ENCODE data around the gene UGT8.
A peak's percentile ranks its signal among the peaks of the same experiment; 100 is the strongest.
"Not testable (repeated sequence)": the region's sequence is repeated elsewhere in the genome, so short reads cannot be mapped to it uniquely, and the experiment has no call there.

The UGT8 gene

GRCh38 chr4:114653675-114654074 is 55.1 kb downstream of the UGT8 start:
- H3K27ac Mint-ChIP-seq, result no peak overlapping the region
- CTCF ChIA-PET, result no interaction called here
- H3K36me3 Mint-ChIP-seq, result no peaks in the 10 kb centered on the region
- DNase-seq, result no peak
- H3K4me3 Mint-ChIP-seq, result no peak overlapping the region
- no peaks in the 10 kb centered on the region for H3K9me3 Mint-ChIP-seq
- no peaks in the 10 kb centered on the region for H3K4me1 Mint-ChIP-seq
- no peaks in the 10 kb centered on the region for H3K27me3 Mint-ChIP-seq

GRCh38 chr4:114654592-114654991 is 56.0 kb downstream of the UGT8 start:
- H3K27me3 Mint-ChIP-seq, result no peaks in the 10 kb centered on the region
- no peaks in the 10 kb centered on the region for H3K9me3 Mint-ChIP-seq
- DNase-seq, result no peak
- H3K4me3 Mint-ChIP-seq, result no peak overlapping the region
- no peaks in the 10 kb centered on the region for H3K36me3 Mint-ChIP-seq
- CTCF ChIA-PET, result no interaction called here
- H3K27ac Mint-ChIP-seq, result no peak overlapping the region
- H3K4me1 Mint-ChIP-seq, result no peaks in the 10 kb centered on the region

- H3K27ac Mint-ChIP-seq, result no peak overlapping the region
- no peaks in the 10 kb centered on the region for H3K4me1 Mint-ChIP-seq
- no peaks in the 10 kb centered on the region for H3K9me3 Mint-ChIP-seq
- H3K36me3 Mint-ChIP-seq, result no peaks in the 10 kb centered on the region
- no peaks in the 10 kb centered on the region for H3K27me3 Mint-ChIP-seq
- no peak overlapping the region for H3K4me3 Mint-ChIP-seq
- CTCF ChIA-PET, result interaction anchor here (2.3 kb wide), 1 partner anchor 270 kb away, joined by 9 read pairs; no protein-coding TSS in a partner anchor
- DNase-seq, result no peak
Observed at GRCh38 chr4:114658179-114658578, 59.6 kb downstream of the UGT8 start.

GRCh38 chr4:114658776-114659175 is 60.2 kb downstream of the UGT8 start:
- Mint-ChIP-seq H3K36me3 (no peaks in the 10 kb centered on the region), H3K4me1 (no peaks in the 10 kb centered on the region), H3K27ac (no peak overlapping the region), H3K27me3 (no peaks in the 10 kb centered on the region), H3K4me3 (no peak overlapping the region), H3K9me3 (no peaks in the 10 kb centered on the region)
- CTCF ChIA-PET, result interaction anchor here (1.0 to 2.3 kb wide), 2 partner anchors 9 to 271 kb away, joined by 4 to 9 read pairs; no protein-coding TSS in a partner anchor
- DNase-seq, result no peak

- H3K36me3 Mint-ChIP-seq, result no peaks in the 10 kb centered on the region
- H3K4me1 Mint-ChIP-seq, result no peaks in the 10 kb centered on the region
Observed at GRCh38 chr4:114659386-114660008, 60.9 kb downstream of the UGT8 start.

GRCh38 chr4:114663083-114663482 is 64.5 kb downstream of the UGT8 start:
- no peaks in the 10 kb centered on the region for H3K4me1 Mint-ChIP-seq
- no peaks in the 10 kb centered on the region for H3K9me3 Mint-ChIP-seq
- DNase-seq, result no peak
- CTCF ChIA-PET, result no interaction called here
- H3K36me3 Mint-ChIP-seq, result no peaks in the 10 kb centered on the region
- peaks cover 6% of the 10 kb centered on the region for H3K27me3 Mint-ChIP-seq
- H3K27ac Mint-ChIP-seq, result no peak overlapping the region
- H3K4me3 Mint-ChIP-seq, result no peak overlapping the region

More at GRCh38 chr4:114659386-114660008, 60.9 kb downstream of the UGT8 start:
- no peaks in the 10 kb centered on the region for H3K27me3 Mint-ChIP-seq
- CTCF ChIA-PET, result interaction anchor here (1.0 to 2.3 kb wide), 2 partner anchors 9 to 272 kb away, joined by 4 to 9 read pairs; no protein-coding TSS in a partner anchor
- H3K27ac Mint-ChIP-seq, result no peak overlapping the region
- peak; percentile 40 for DNase-seq
- H3K9me3 Mint-ChIP-seq, result no peaks in the 10 kb centered on the region
- H3K4me3 Mint-ChIP-seq, result no peak overlapping the region

- Mint-ChIP-seq H3K27me3 (peaks cover 6% of the 10 kb centered on the region), H3K9me3 (no peaks in the 10 kb centered on the region), H3K27ac (no peak overlapping the region), H3K36me3 (no peaks in the 10 kb centered on the region), H3K4me1 (no peaks in the 10 kb centered on the region), H3K4me3 (no peak overlapping the region)
- CTCF ChIA-PET, result no interaction called here
- no peak for DNase-seq
Observed at GRCh38 chr4:114668577-114668976, 70.0 kb downstream of the UGT8 start.

- H3K4me1 Mint-ChIP-seq, H3K9me3 Mint-ChIP-seq, DNase-seq, H3K27me3 Mint-ChIP-seq, H3K27ac Mint-ChIP-seq, H3K4me3 Mint-ChIP-seq, H3K36me3 Mint-ChIP-seq, CTCF ChIA-PET: not testable (repeated sequence)
Observed at GRCh38 chr4:114670733-114671132, 72.1 kb downstream of the UGT8 start.

- no peak overlapping the region for H3K4me3 Mint-ChIP-seq
- no peaks in the 10 kb centered on the region for H3K27me3 Mint-ChIP-seq
- CTCF ChIA-PET, result no interaction called here
- H3K4me1 Mint-ChIP-seq, result no peaks in the 10 kb centered on the region
- H3K27ac Mint-ChIP-seq, result no peak overlapping the region
- no peak for DNase-seq
- H3K9me3 Mint-ChIP-seq, result no peaks in the 10 kb centered on the region
- no peaks in the 10 kb centered on the region for H3K36me3 Mint-ChIP-seq
Observed at GRCh38 chr4:114673306-114673705, 74.7 kb downstream of the UGT8 start.

GRCh38 chr4:114674080-114674479 is 75.5 kb downstream of the UGT8 start:
- CTCF ChIA-PET, result no interaction called here
- no peaks in the 10 kb centered on the region for H3K4me1 Mint-ChIP-seq
- H3K4me3 Mint-ChIP-seq, result no peak overlapping the region
- no peaks in the 10 kb centered on the region for H3K27me3 Mint-ChIP-seq
- H3K27ac Mint-ChIP-seq, result no peak overlapping the region
- H3K36me3 Mint-ChIP-seq, result no peaks in the 10 kb centered on the region
- H3K9me3 Mint-ChIP-seq, result no peaks in the 10 kb centered on the region
- no peak for DNase-seq

GRCh38 chr4:114677346-114677979 is 78.9 kb downstream of the UGT8 start:
- H3K4me1 Mint-ChIP-seq, result no peaks in the 10 kb centered on the region
- H3K27ac Mint-ChIP-seq, result no peak overlapping the region
- CTCF ChIA-PET, result no interaction called here
- no peaks in the 10 kb centered on the region for H3K9me3 Mint-ChIP-seq
- DNase-seq, result no peak
- H3K4me3 Mint-ChIP-seq, result no peak overlapping the region
- H3K27me3 Mint-ChIP-seq, result no peaks in the 10 kb centered on the region
- no peaks in the 10 kb centered on the region for H3K36me3 Mint-ChIP-seq

GRCh38 chr4:114684462-114684861 is 85.9 kb downstream of the UGT8 start:
- no peaks in the 10 kb centered on the region for H3K27me3 Mint-ChIP-seq
- no peaks in the 10 kb centered on the region for H3K9me3 Mint-ChIP-seq
- no peaks in the 10 kb centered on the region for H3K36me3 Mint-ChIP-seq
- no peak overlapping the region for H3K27ac Mint-ChIP-seq
- CTCF ChIA-PET, result no interaction called here
- H3K4me1 Mint-ChIP-seq, result no peaks in the 10 kb centered on the region
- DNase-seq, result no peak
- H3K4me3 Mint-ChIP-seq, result no peak overlapping the region

GRCh38 chr4:114688059-114688458 is 89.5 kb downstream of the UGT8 start:
- no peak overlapping the region for H3K4me3 Mint-ChIP-seq
- H3K27me3 Mint-ChIP-seq, result no peaks in the 10 kb centered on the region
- H3K9me3 Mint-ChIP-seq, result no peaks in the 10 kb centered on the region
- H3K27ac Mint-ChIP-seq, result no peak overlapping the region
- H3K4me1 Mint-ChIP-seq, result no peaks in the 10 kb centered on the region
- no peak for DNase-seq
- CTCF ChIA-PET, result no interaction called here
- no peaks in the 10 kb centered on the region for H3K36me3 Mint-ChIP-seq

- Mint-ChIP-seq H3K4me3 (no peak overlapping the region), H3K27ac (no peak overlapping the region)
Observed at GRCh38 chr4:114690571-114690970, 92.0 kb downstream of the UGT8 start.

GRCh38 chr4:114691865-114692264 is 93.3 kb downstream of the UGT8 start:
- Mint-ChIP-seq H3K27ac (no peak overlapping the region), H3K4me1 (no peaks in the 10 kb centered on the region), H3K9me3 (no peaks in the 10 kb centered on the region), H3K4me3 (no peak overlapping the region), H3K36me3 (no peaks in the 10 kb centered on the region), H3K27me3 (no peaks in the 10 kb centered on the region)
- no peak for DNase-seq
- CTCF ChIA-PET, result no interaction called here

More at GRCh38 chr4:114690571-114690970, 92.0 kb downstream of the UGT8 start:
- CTCF ChIA-PET, result no interaction called here
- DNase-seq, result no peak
- Mint-ChIP-seq H3K27me3 (no peaks in the 10 kb centered on the region), H3K4me1 (no peaks in the 10 kb centered on the region), H3K9me3 (no peaks in the 10 kb centered on the region), H3K36me3 (no peaks in the 10 kb centered on the region)
